Measurements from ENCODE around the gene IGSF9. TPM values are rescaled to one million over a fixed set of nuclear protein-coding genes. Genes with fewer than 3 reads are reported as not detected.

Gene IGSF9
- total and polyA plus RNA-seq, 3 experiments from 2014 or later, result 0.04 to 0.11 TPM; not detected in 1

- CTCF ChIA-PET, result no interaction called here
Observed at GRCh38 chr1:159988006-159988405, 42.6 kb upstream of the IGSF9 start.

GRCh38 chr1:159987186-159987585 is 41.8 kb upstream of the IGSF9 start:
- Histone ChIP-seq H3K4me3 (ENCODE audit: low read length) (no peak overlapping the region), H3K27me3 (ENCODE audit: insufficient read depth, low read length, poor library complexity, severe bottlenecking) (no peaks in the 10 kb centered on the region), H3K9me3 (ENCODE audit: low read length) (no peaks in the 10 kb centered on the region), H3K36me3 (ENCODE audit: insufficient read depth, low read length) (no peaks in the 10 kb centered on the region), H3K4me1 (ENCODE audit: insufficient read depth, low read length) (no peaks in the 10 kb centered on the region), H3K27ac (ENCODE audit: low read depth, low read length) (no peak overlapping the region)
- H3K4me1 Mint-ChIP-seq, result peaks cover 0 to 6% (median 0%) of the 10 kb centered on the region in 3 donors
- H3K27ac Mint-ChIP-seq, result no peak overlapping the region
- no peaks in the 10 kb centered on the region for H3K9me3 Mint-ChIP-seq
- CTCF ChIA-PET, result interaction anchor here (1.7 kb wide), 1 partner anchor 20 kb away, joined by 5 read pairs; no protein-coding TSS in a partner anchor
- DNase-seq, result no peak
- H3K4me3 Mint-ChIP-seq, result no peak overlapping the region
- POLR2A ChIA-PET, result no interaction called here
- no peaks in the 10 kb centered on the region for H3K36me3 Mint-ChIP-seq
- H3K27me3 Mint-ChIP-seq, result peaks cover 10 to 59% of the 10 kb centered on the region in 2 donors

More at GRCh38 chr1:159988006-159988405, 42.6 kb upstream of the IGSF9 start:
- H3K9me3 Mint-ChIP-seq, result no peaks in the 10 kb centered on the region
- H3K36me3 Mint-ChIP-seq, result no peaks in the 10 kb centered on the region
- H3K9me3 ChIP-seq (ENCODE audit: low read length), result no peaks in the 10 kb centered on the region
- no peaks in the 10 kb centered on the region for H3K27me3 ChIP-seq (ENCODE audit: insufficient read depth, low read length, poor library complexity, severe bottlenecking)
- H3K27ac Mint-ChIP-seq, result peak overlapping the region in 1 of 8 donors; percentile 18
- POLR2A ChIA-PET, result no interaction called here
- DNase-seq, result no peak
- H3K4me1 ChIP-seq (ENCODE audit: insufficient read depth, low read length), result no peaks in the 10 kb centered on the region
- no peak overlapping the region for H3K4me3 ChIP-seq (ENCODE audit: low read length)
- no peak overlapping the region for H3K27ac ChIP-seq (ENCODE audit: low read depth, low read length)
- no peaks in the 10 kb centered on the region for H3K36me3 ChIP-seq (ENCODE audit: insufficient read depth, low read length)
- peaks cover 0 to 6% (median 0%) of the 10 kb centered on the region in 3 donors for H3K4me1 Mint-ChIP-seq
- peaks cover 13 to 59% of the 10 kb centered on the region in 2 donors for H3K27me3 Mint-ChIP-seq
- H3K4me3 Mint-ChIP-seq, result no peak overlapping the region

- H3K27me3 ChIP-seq (ENCODE audit: insufficient read depth, low read length, poor library complexity, severe bottlenecking), result no peaks in the 10 kb centered on the region
- no peak overlapping the region for H3K4me3 ChIP-seq (ENCODE audit: low read length)
- no peaks in the 10 kb centered on the region for H3K36me3 Mint-ChIP-seq
- no peak overlapping the region for H3K4me3 Mint-ChIP-seq
- no peak for DNase-seq
- no peaks in the 10 kb centered on the region for H3K9me3 Mint-ChIP-seq
- H3K9me3 ChIP-seq (ENCODE audit: low read length), result no peaks in the 10 kb centered on the region
- H3K4me1 Mint-ChIP-seq, result peaks cover 0 to 3% (median 0%) of the 10 kb centered on the region in 3 donors
- no peaks in the 10 kb centered on the region for H3K4me1 ChIP-seq (ENCODE audit: insufficient read depth, low read length)
- CTCF ChIA-PET, result interaction anchor here (1.7 kb wide), 1 partner anchor 21 kb away, joined by 5 read pairs; no protein-coding TSS in a partner anchor
- H3K27me3 Mint-ChIP-seq, result peaks cover 12 to 60% of the 10 kb centered on the region in 2 donors
- no peaks in the 10 kb centered on the region for H3K36me3 ChIP-seq (ENCODE audit: insufficient read depth, low read length)
- POLR2A ChIA-PET, result no interaction called here
- no peak overlapping the region for H3K27ac ChIP-seq (ENCODE audit: low read depth, low read length)
- no peak overlapping the region for H3K27ac Mint-ChIP-seq
Observed at GRCh38 chr1:159986531-159986930, 41.1 kb upstream of the IGSF9 start.

GRCh38 chr1:159986093-159986492 is 40.7 kb upstream of the IGSF9 start:
- H3K27ac Mint-ChIP-seq, result no peak overlapping the region
- ChIA-PET POLR2A (no interaction called here), CTCF (interaction anchor here (1.7 kb wide), 1 partner anchor 21 kb away, joined by 5 read pairs; no protein-coding TSS in a partner anchor)
- H3K9me3 Mint-ChIP-seq, result no peaks in the 10 kb centered on the region
- no peaks in the 10 kb centered on the region for H3K36me3 ChIP-seq (ENCODE audit: insufficient read depth, low read length)
- no peak overlapping the region for H3K4me3 ChIP-seq (ENCODE audit: low read length)
- no peaks in the 10 kb centered on the region for H3K27me3 ChIP-seq (ENCODE audit: insufficient read depth, low read length, poor library complexity, severe bottlenecking)
- H3K27me3 Mint-ChIP-seq, result peaks cover 12 to 56% of the 10 kb centered on the region in 2 donors
- no peaks in the 10 kb centered on the region for H3K4me1 Mint-ChIP-seq
- H3K36me3 Mint-ChIP-seq, result no peaks in the 10 kb centered on the region
- H3K4me3 Mint-ChIP-seq, result no peak overlapping the region
- no peak overlapping the region for H3K27ac ChIP-seq (ENCODE audit: low read depth, low read length)
- no peaks in the 10 kb centered on the region for H3K4me1 ChIP-seq (ENCODE audit: insufficient read depth, low read length)
- no peak for DNase-seq
- no peaks in the 10 kb centered on the region for H3K9me3 ChIP-seq (ENCODE audit: low read length)

- H3K9me3 Mint-ChIP-seq, result no peaks in the 10 kb centered on the region
Observed at GRCh38 chr1:159985473-159985872, 40.1 kb upstream of the IGSF9 start.

GRCh38 chr1:159983681-159984080 is 38.3 kb upstream of the IGSF9 start:
- H3K4me1 Mint-ChIP-seq, result no peaks in the 10 kb centered on the region
- no peak overlapping the region for H3K4me3 ChIP-seq (ENCODE audit: low read length)
- no peaks in the 10 kb centered on the region for H3K9me3 Mint-ChIP-seq
- H3K27me3 Mint-ChIP-seq, result peaks cover 13 to 60% of the 10 kb centered on the region in 2 donors
- no peak for DNase-seq
- H3K36me3 Mint-ChIP-seq, result no peaks in the 10 kb centered on the region
- POLR2A ChIA-PET, result no interaction called here
- H3K9me3 ChIP-seq (ENCODE audit: low read length), result no peaks in the 10 kb centered on the region
- no peaks in the 10 kb centered on the region for H3K27me3 ChIP-seq (ENCODE audit: insufficient read depth, low read length, poor library complexity, severe bottlenecking)
- peak overlapping the region in 1 of 8 donors; percentile 11 for H3K27ac Mint-ChIP-seq
- no peaks in the 10 kb centered on the region for H3K4me1 ChIP-seq (ENCODE audit: insufficient read depth, low read length)
- no peaks in the 10 kb centered on the region for H3K36me3 ChIP-seq (ENCODE audit: insufficient read depth, low read length)
- no peak overlapping the region for H3K4me3 Mint-ChIP-seq
- CTCF ChIA-PET, result no interaction called here
- no peak overlapping the region for H3K27ac ChIP-seq (ENCODE audit: low read depth, low read length)

More at GRCh38 chr1:159985473-159985872, 40.1 kb upstream of the IGSF9 start:
- Mint-ChIP-seq H3K36me3 (no peaks in the 10 kb centered on the region), H3K4me3 (no peak overlapping the region), H3K27ac (no peak overlapping the region), H3K27me3 (peaks cover 15 to 56% of the 10 kb centered on the region in 2 donors), H3K4me1 (no peaks in the 10 kb centered on the region)
- no peak for DNase-seq
- POLR2A ChIA-PET, result no interaction called here
- CTCF ChIA-PET, result interaction anchor here (1.7 kb wide), 1 partner anchor 22 kb away, joined by 5 read pairs; no protein-coding TSS in a partner anchor
- no peaks in the 10 kb centered on the region for H3K4me1 ChIP-seq (ENCODE audit: insufficient read depth, low read length)
- no peak overlapping the region for H3K27ac ChIP-seq (ENCODE audit: low read depth, low read length)
- H3K4me3 ChIP-seq (ENCODE audit: low read length), result no peak overlapping the region
- H3K36me3 ChIP-seq (ENCODE audit: insufficient read depth, low read length), result no peaks in the 10 kb centered on the region
- H3K27me3 ChIP-seq (ENCODE audit: insufficient read depth, low read length, poor library complexity, severe bottlenecking), result no peaks in the 10 kb centered on the region
- no peaks in the 10 kb centered on the region for H3K9me3 ChIP-seq (ENCODE audit: low read length)

GRCh38 chr1:159982280-159982679 is 36.9 kb upstream of the IGSF9 start:
- Mint-ChIP-seq H3K27ac (no peak overlapping the region), H3K9me3 (no peaks in the 10 kb centered on the region), H3K4me1 (no peaks in the 10 kb centered on the region), H3K27me3 (peaks cover 14 to 52% of the 10 kb centered on the region in 2 donors), H3K4me3 (no peak overlapping the region), H3K36me3 (no peaks in the 10 kb centered on the region)
- no peaks in the 10 kb centered on the region for H3K4me1 ChIP-seq (ENCODE audit: insufficient read depth, low read length)
- POLR2A ChIA-PET, result no interaction called here
- no peaks in the 10 kb centered on the region for H3K9me3 ChIP-seq (ENCODE audit: low read length)
- CTCF ChIA-PET, result no interaction called here
- no peaks in the 10 kb centered on the region for H3K36me3 ChIP-seq (ENCODE audit: insufficient read depth, low read length)
- no peak overlapping the region for H3K27ac ChIP-seq (ENCODE audit: low read depth, low read length)
- no peak for DNase-seq
- no peak overlapping the region for H3K4me3 ChIP-seq (ENCODE audit: low read length)
- H3K27me3 ChIP-seq (ENCODE audit: insufficient read depth, low read length, poor library complexity, severe bottlenecking), result no peaks in the 10 kb centered on the region

- Histone ChIP-seq H3K27ac (ENCODE audit: low read depth, low read length) (no peak overlapping the region), H3K4me3 (ENCODE audit: low read length) (no peak overlapping the region), H3K4me1 (ENCODE audit: insufficient read depth, low read length) (no peaks in the 10 kb centered on the region), H3K36me3 (ENCODE audit: insufficient read depth, low read length) (no peaks in the 10 kb centered on the region), H3K9me3 (ENCODE audit: low read length) (no peaks in the 10 kb centered on the region), H3K27me3 (ENCODE audit: insufficient read depth, low read length, poor library complexity, severe bottlenecking) (no peaks in the 10 kb centered on the region)
- Mint-ChIP-seq H3K4me3 (no peak overlapping the region), H3K9me3 (no peaks in the 10 kb centered on the region), H3K4me1 (no peaks in the 10 kb centered on the region), H3K36me3 (no peaks in the 10 kb centered on the region), H3K27ac (no peak overlapping the region), H3K27me3 (peaks cover 13 to 57% of the 10 kb centered on the region in 2 donors)
- DNase-seq, result no peak
- CTCF ChIA-PET, result no interaction called here
- POLR2A ChIA-PET, result no interaction called here
Observed at GRCh38 chr1:159981351-159982055, 36.1 kb upstream of the IGSF9 start.

All from CD8-positive, alpha-beta memory T cell (primary cell).